ENCODE measurements around the gene PACSIN2. TPM values are rescaled to one million over a fixed set of nuclear protein-coding genes. Genes with fewer than 3 reads are reported as not detected.

The PACSIN2 gene
- total RNA-seq, 1 donor from 2014 or later = 87.8 TPM

GRCh38 chr22:42887523-42888507 is 127.1 kb downstream of the PACSIN2 start:
- Mint-ChIP-seq H3K4me3 (ENCODE audit: unreplicated experiment) (no peak overlapping the region), H3K9me3 (ENCODE audit: unreplicated experiment) (peaks cover 2% of the 10 kb centered on the region), H3K36me3 (ENCODE audit: low read depth, unreplicated experiment) (peaks cover 31% of the 10 kb centered on the region), H3K27me3 (ENCODE audit: low read depth, unreplicated experiment) (no peaks in the 10 kb centered on the region), H3K4me1 (ENCODE audit: low read depth, unreplicated experiment) (peaks cover 3% of the 10 kb centered on the region), H3K27ac (ENCODE audit: unreplicated experiment) (no peak overlapping the region)
- Histone ChIP-seq H3K9ac (ENCODE audit: low read length) (no peak overlapping the region), H3K79me2 (ENCODE audit: insufficient read depth, low read length) (no peaks in the 10 kb centered on the region), H2AFZ (ENCODE audit: low read depth, low read length) (no peak overlapping the region), H3K4me1 (ENCODE audit: insufficient read depth, low read length) (no peaks in the 10 kb centered on the region), H3K4me2 (ENCODE audit: low read length) (no peak overlapping the region), H3K4me3 (ENCODE audit: insufficient read depth, low read depth, low read length) (no peak overlapping the region), H4K20me1 (ENCODE audit: insufficient read depth, low read length) (peaks cover 50% of the 10 kb centered on the region), H3K36me3 (ENCODE audit: insufficient read depth, low read length) (peaks cover 15% of the 10 kb centered on the region), H3K27me3 (ENCODE audit: insufficient read depth, low read length) (no peaks in the 10 kb centered on the region), H3K27ac (ENCODE audit: low read depth, low read length) (no peak overlapping the region), H3K9me3 (ENCODE audit: insufficient read depth, low read depth, low read length) (no peaks in the 10 kb centered on the region)
- TF ChIP-seq CTCF (IDR thresholded peaks at IDR 0.05; ENCODE audit: insufficient read depth, low read depth, low read length) (no peak), EZH2 (IDR thresholded peaks at IDR 0.05; ENCODE audit: insufficient read depth, low read length) (no peak)
- FAIRE-seq (no peak), DNase-seq (ENCODE audit: low read depth) (no peak)

- Histone ChIP-seq H3K9me3 (ENCODE audit: insufficient read depth, low read depth, low read length) (no peaks in the 10 kb centered on the region), H3K27me3 (ENCODE audit: insufficient read depth, low read length) (no peaks in the 10 kb centered on the region), H2AFZ (ENCODE audit: low read depth, low read length) (no peak overlapping the region), H3K9ac (ENCODE audit: low read length) (no peak overlapping the region), H3K4me1 (ENCODE audit: insufficient read depth, low read length) (no peaks in the 10 kb centered on the region), H3K4me3 (ENCODE audit: insufficient read depth, low read depth, low read length) (no peak overlapping the region), H3K4me2 (ENCODE audit: low read length) (no peak overlapping the region), H3K36me3 (ENCODE audit: insufficient read depth, low read length) (peaks cover 16% of the 10 kb centered on the region), H4K20me1 (ENCODE audit: insufficient read depth, low read length) (peaks cover 49% of the 10 kb centered on the region), H3K79me2 (ENCODE audit: insufficient read depth, low read length) (no peaks in the 10 kb centered on the region), H3K27ac (ENCODE audit: low read depth, low read length) (no peak overlapping the region)
- no peak for TF ChIP-seq CTCF (IDR thresholded peaks at IDR 0.05; ENCODE audit: insufficient read depth, low read depth, low read length)
- no peak for TF ChIP-seq EZH2 (IDR thresholded peaks at IDR 0.05; ENCODE audit: insufficient read depth, low read length)
- Mint-ChIP-seq H3K4me3 (ENCODE audit: unreplicated experiment) (no peak overlapping the region), H3K27me3 (ENCODE audit: low read depth, unreplicated experiment) (no peaks in the 10 kb centered on the region), H3K36me3 (ENCODE audit: low read depth, unreplicated experiment) (peaks cover 35% of the 10 kb centered on the region), H3K4me1 (ENCODE audit: low read depth, unreplicated experiment) (peaks cover 3% of the 10 kb centered on the region), H3K27ac (ENCODE audit: unreplicated experiment) (no peak overlapping the region), H3K9me3 (ENCODE audit: unreplicated experiment) (peaks cover 2% of the 10 kb centered on the region)
- DNase-seq (ENCODE audit: low read depth) (no peak), FAIRE-seq (no peak)
Measured at GRCh38 chr22:42887120-42887519, 127.8 kb downstream of the PACSIN2 start.

- H3K9ac ChIP-seq (ENCODE audit: low read length) = no peak overlapping the region
- peaks cover 3% of the 10 kb centered on the region for H3K4me1 Mint-ChIP-seq (ENCODE audit: low read depth, unreplicated experiment)
- H2AFZ ChIP-seq (ENCODE audit: low read depth, low read length) = no peak overlapping the region
- H3K27ac Mint-ChIP-seq (ENCODE audit: unreplicated experiment) = no peak overlapping the region
- H3K9me3 ChIP-seq (ENCODE audit: insufficient read depth, low read depth, low read length) = no peaks in the 10 kb centered on the region
- no peaks in the 10 kb centered on the region for H3K4me1 ChIP-seq (ENCODE audit: insufficient read depth, low read length)
- H3K9me3 Mint-ChIP-seq (ENCODE audit: unreplicated experiment) = peaks cover 2% of the 10 kb centered on the region
- peaks cover 33% of the 10 kb centered on the region for H3K36me3 Mint-ChIP-seq (ENCODE audit: low read depth, unreplicated experiment)
- no peak overlapping the region for H3K4me3 ChIP-seq (ENCODE audit: insufficient read depth, low read depth, low read length)
- peaks cover 16% of the 10 kb centered on the region for H3K36me3 ChIP-seq (ENCODE audit: insufficient read depth, low read length)
- TF ChIP-seq CTCF (IDR thresholded peaks at IDR 0.05; ENCODE audit: insufficient read depth, low read depth, low read length) (no peak), EZH2 (IDR thresholded peaks at IDR 0.05; ENCODE audit: insufficient read depth, low read length) (no peak)
- H3K4me3 Mint-ChIP-seq (ENCODE audit: unreplicated experiment) = no peak overlapping the region
- H3K27me3 ChIP-seq (ENCODE audit: insufficient read depth, low read length) = no peaks in the 10 kb centered on the region
- no peak overlapping the region for H3K4me2 ChIP-seq (ENCODE audit: low read length)
- DNase-seq (ENCODE audit: low read depth) = no peak
- no peaks in the 10 kb centered on the region for H3K27me3 Mint-ChIP-seq (ENCODE audit: low read depth, unreplicated experiment)
- H3K27ac ChIP-seq (ENCODE audit: low read depth, low read length) = no peak overlapping the region
- no peak for FAIRE-seq
- H4K20me1 ChIP-seq (ENCODE audit: insufficient read depth, low read length) = peaks cover 49% of the 10 kb centered on the region
- H3K79me2 ChIP-seq (ENCODE audit: insufficient read depth, low read length) = no peaks in the 10 kb centered on the region
Measured at GRCh38 chr22:42885446-42885845, 129.5 kb downstream of the PACSIN2 start.

Data from astrocyte (in vitro differentiated cells and primary cell).